Suprapubic skin (tissue), 4 donors: ENCODE data around the gene BDH1.

Experiments
- EP300 ChIP-seq: sonication (generic); formaldehyde crosslinking; IDR thresholded peaks from one replicate; pipeline ENCODE4 v1.6.1; 2017; ENCODE audit warnings: antibody characterized with exemption
- POLR2A ChIP-seq, 2 donors: fragments of 450-650 bp; IDR thresholded peaks; one replicate each; pipeline ENCODE4 v1.6.1; 2017; ENCODE audit warnings: antibody characterized with exemption in 2 of 2, mild to moderate bottlenecking in 2 of 2, moderate library complexity in 2 of 2
- POLR2AphosphoS5 ChIP-seq, 3 donors: sonication (generic); formaldehyde crosslinking; IDR thresholded peaks; one replicate each; pipeline ENCODE4 v1.6.1; 2017; ENCODE audit warnings: antibody characterized with exemption in 3 of 3
- TF ChIP-seq, protein P1 (sequence below), 2 donors: fragments of 200-600 bp in 1 of 2; fragments of 450-650 bp in 1 of 2; sonication (generic) in 1 of 2; IDR thresholded peaks; one replicate each; pipeline ENCODE4 v1.5.1; 2016 to 2019; ENCODE audit warnings: antibody characterized with exemption in 2 of 2, mild to moderate bottlenecking in 1 of 2, moderate library complexity in 1 of 2

DNA sequence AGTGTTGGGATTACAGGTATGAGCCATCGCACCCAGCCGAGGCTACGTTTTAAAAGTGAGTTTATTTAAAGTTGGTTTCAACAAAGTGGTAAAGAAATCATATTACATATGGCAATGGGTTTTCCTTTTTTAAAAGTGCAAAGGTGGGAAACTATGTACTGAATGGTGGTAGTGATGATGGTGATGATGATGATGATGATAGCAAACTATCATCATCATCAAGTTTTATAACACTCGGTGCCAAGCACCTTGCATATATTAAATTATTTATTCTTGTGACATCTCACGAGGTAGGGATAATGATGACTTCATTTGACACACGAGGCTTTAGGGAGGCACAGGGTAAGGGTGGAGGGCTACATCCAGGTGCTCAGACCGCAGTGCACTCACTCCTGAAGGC lies 64.3 kb downstream of the BDH1 start:
- TF ChIP-seq, protein P1, sequence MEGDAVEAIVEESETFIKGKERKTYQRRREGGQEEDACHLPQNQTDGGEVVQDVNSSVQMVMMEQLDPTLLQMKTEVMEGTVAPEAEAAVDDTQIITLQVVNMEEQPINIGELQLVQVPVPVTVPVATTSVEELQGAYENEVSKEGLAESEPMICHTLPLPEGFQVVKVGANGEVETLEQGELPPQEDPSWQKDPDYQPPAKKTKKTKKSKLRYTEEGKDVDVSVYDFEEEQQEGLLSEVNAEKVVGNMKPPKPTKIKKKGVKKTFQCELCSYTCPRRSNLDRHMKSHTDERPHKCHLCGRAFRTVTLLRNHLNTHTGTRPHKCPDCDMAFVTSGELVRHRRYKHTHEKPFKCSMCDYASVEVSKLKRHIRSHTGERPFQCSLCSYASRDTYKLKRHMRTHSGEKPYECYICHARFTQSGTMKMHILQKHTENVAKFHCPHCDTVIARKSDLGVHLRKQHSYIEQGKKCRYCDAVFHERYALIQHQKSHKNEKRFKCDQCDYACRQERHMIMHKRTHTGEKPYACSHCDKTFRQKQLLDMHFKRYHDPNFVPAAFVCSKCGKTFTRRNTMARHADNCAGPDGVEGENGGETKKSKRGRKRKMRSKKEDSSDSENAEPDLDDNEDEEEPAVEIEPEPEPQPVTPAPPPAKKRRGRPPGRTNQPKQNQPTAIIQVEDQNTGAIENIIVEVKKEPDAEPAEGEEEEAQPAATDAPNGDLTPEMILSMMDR (IDR thresholded peaks at IDR 0.05), result no peak
- TF ChIP-seq POLR2A (IDR thresholded peaks at IDR 0.05) (no peak), POLR2AphosphoS5 (IDR thresholded peaks at IDR 0.05) (no peak), EP300 (no peak)
